Osteoblast (primary cell): ENCODE results near the gene CD200. TPM values are rescaled to one million over a fixed set of nuclear protein-coding genes. Genes with fewer than 3 reads are reported as not detected.
A peak's percentile ranks its signal among the peaks of the same experiment; 100 is the strongest.

Experiments
- DNase-seq: peaks from one replicate; pipeline ENCODE4 v3.0.0; 2011; ENCODE audit warnings: low spot score, mixed read lengths; ENCODE audit not compliant: insufficient read length; ENCODE audit errors: missing footprints
- H2AFZ ChIP-seq: 2 replicates; pipeline ENCODE4 v1.6.0; 2011; ENCODE audit warnings: mild to moderate bottlenecking, low read length
- H3K27ac ChIP-seq: 2 replicates; pipeline ENCODE4 v1.5.1; 2011; ENCODE audit warnings: mild to moderate bottlenecking, low read depth, low read length, moderate library complexity
- H3K27me3 ChIP-seq: 2 replicates; pipeline ENCODE4 v1.6.0; 2012; ENCODE audit warnings: mild to moderate bottlenecking, control low read depth, inconsistent platforms, low read length, moderate library complexity; ENCODE audit not compliant: insufficient read depth
- H3K36me3 ChIP-seq: 2 replicates; pipeline ENCODE4 v1.5.1; 2011; ENCODE audit warnings: mild to moderate bottlenecking, low read length, control low read depth, moderate library complexity; ENCODE audit not compliant: insufficient read depth
- H3K4me1 ChIP-seq: 2 replicates; pipeline ENCODE4 v1.5.1; 2011; ENCODE audit warnings: mild to moderate bottlenecking, low read length, control low read depth, moderate library complexity; ENCODE audit not compliant: insufficient read depth
- H3K4me2 ChIP-seq: 2 replicates; pipeline ENCODE4 v1.6.0; 2011; ENCODE audit warnings: mild to moderate bottlenecking, low read length; ENCODE audit not compliant: insufficient read depth
- H3K4me3 ChIP-seq: fragments of 200-600 bp; sonication (generic); 3 replicates; pipeline ENCODE4 v1.5.1; 2012; ENCODE audit warnings: mild to moderate bottlenecking, low read length, inconsistent platforms; ENCODE audit not compliant: insufficient read depth
- H3K79me2 ChIP-seq: 2 replicates; pipeline ENCODE4 v1.6.0; 2012; ENCODE audit warnings: mild to moderate bottlenecking, low read length, control low read depth, inconsistent platforms; ENCODE audit not compliant: insufficient read depth
- H3K9me3 ChIP-seq: 2 replicates; pipeline ENCODE4 v1.5.1; 2011; ENCODE audit warnings: low read depth, low read length, control low read depth
- H4K20me1 ChIP-seq: 2 replicates; pipeline ENCODE4 v1.6.0; 2012; ENCODE audit warnings: mild to moderate bottlenecking, low read length, control low read depth; ENCODE audit not compliant: insufficient read depth
- CTCF ChIP-seq: IDR thresholded peaks from 2 replicates; pipeline ENCODE4 v1.5.1; 2011; ENCODE audit warnings: mild to moderate bottlenecking, low read depth, low read length, moderate library complexity; ENCODE audit errors: extremely low read depth
- total RNA-seq: library from RNA; depleted of rRNA; stranded (reverse); fragments of >200 nt; gene quantifications from 2 replicates; pipeline ENCODE4 v1.2.3, GENCODE V29; 2012

CD200 gene
- total RNA-seq, 1 donor, result 3.3 TPM

- peak overlapping the region; percentile 78 for H2AFZ ChIP-seq
- no peaks in the 10 kb centered on the region for H3K4me1 ChIP-seq
- no peaks in the 10 kb centered on the region for H4K20me1 ChIP-seq
- no peaks in the 10 kb centered on the region for H3K27me3 ChIP-seq
- no peaks in the 10 kb centered on the region for H3K79me2 ChIP-seq
- peak overlapping the region; percentile 24 for H3K4me2 ChIP-seq
- TF ChIP-seq CTCF, result no peak
- DNase-seq, result no peak
- no peak overlapping the region for H3K27ac ChIP-seq
- H3K36me3 ChIP-seq, result no peaks in the 10 kb centered on the region
- peak overlapping the region; percentile 33 for H3K4me3 ChIP-seq
- H3K9me3 ChIP-seq, result no peaks in the 10 kb centered on the region
Measured at GRCh38 chr3:112357930-112358780, 25.2 kb downstream of the CD200 start.

GRCh38 chr3:112360561-112360960 lies 27.6 kb downstream of the CD200 start:
- no peaks in the 10 kb centered on the region for H4K20me1 ChIP-seq
- H3K27ac ChIP-seq, result no peak overlapping the region
- H3K4me2 ChIP-seq, result no peak overlapping the region
- H3K79me2 ChIP-seq, result no peaks in the 10 kb centered on the region
- no peaks in the 10 kb centered on the region for H3K9me3 ChIP-seq
- no peaks in the 10 kb centered on the region for H3K4me1 ChIP-seq
- TF ChIP-seq CTCF, result no peak
- DNase-seq, result peak; percentile 5
- no peak overlapping the region for H2AFZ ChIP-seq
- no peaks in the 10 kb centered on the region for H3K36me3 ChIP-seq
- no peak overlapping the region for H3K4me3 ChIP-seq
- no peaks in the 10 kb centered on the region for H3K27me3 ChIP-seq

- H4K20me1 ChIP-seq, result no peaks in the 10 kb centered on the region
- no peak for DNase-seq
Measured at GRCh38 chr3:112362221-112362620, 29.3 kb downstream of the CD200 start.

More at GRCh38 chr3:112362221-112362620, 29.3 kb downstream of the CD200 start:
- H3K4me3 ChIP-seq, result no peak overlapping the region
- H3K36me3 ChIP-seq, result no peaks in the 10 kb centered on the region
- TF ChIP-seq CTCF, result no peak
- no peaks in the 10 kb centered on the region for H3K4me1 ChIP-seq
- H2AFZ ChIP-seq, result no peak overlapping the region
- H3K4me2 ChIP-seq, result no peak overlapping the region
- no peaks in the 10 kb centered on the region for H3K79me2 ChIP-seq
- no peaks in the 10 kb centered on the region for H3K9me3 ChIP-seq
- H3K27me3 ChIP-seq, result peaks cover 4% of the 10 kb centered on the region
- no peak overlapping the region for H3K27ac ChIP-seq
